Bronchial epithelial cell (primary cell): ENCODE data around the gene PIK3CA. TPM values are rescaled to one million over a fixed set of nuclear protein-coding genes. Genes with fewer than 3 reads are reported as not detected.

Experiments used
- DNase-seq: peaks from one replicate; pipeline ENCODE4 v3.0.0-alpha.2; 2010; ENCODE audit warnings: low read depth
- FAIRE-seq: peaks from 2 replicates; lab custom pipeline; 2011; peaks lifted over from hg19 to GRCh38; lab: Jason Lieb, UNC
- H3K27me3 ChIP-seq: 2 replicates; pipeline ENCODE4 v1.5.1; 2011; ENCODE audit warnings: low read length; ENCODE audit not compliant: control insufficient read depth, insufficient read depth
- H3K36me3 ChIP-seq: 2 replicates; pipeline ENCODE4 v1.5.1; 2011; ENCODE audit warnings: low read length; ENCODE audit not compliant: control insufficient read depth, insufficient read depth
- H3K4me3 ChIP-seq: 2 replicates; pipeline ENCODE4 v1.5.1; 2011; ENCODE audit warnings: mild to moderate bottlenecking, low read depth, low read length, control low read depth
- CTCF ChIP-seq: IDR thresholded peaks from 2 replicates; pipeline ENCODE4 v1.5.1; 2011; ENCODE audit warnings: mild to moderate bottlenecking, moderate library complexity, low read length, control low read depth, inconsistent platforms; ENCODE audit not compliant: insufficient read depth, severe bottlenecking
- total RNA-seq: library from RNA; depleted of rRNA; stranded (reverse); fragments of >200 nt; gene quantifications from 2 replicates; pipeline ENCODE4 v1.2.1, GENCODE V29; 2014

Gene PIK3CA
- total RNA-seq, 1 donor from 2014 or later = 20.3 TPM

- no peak for TF ChIP-seq CTCF
- DNase-seq (no peak), FAIRE-seq (no peak)
- Histone ChIP-seq H3K4me3 (no peak overlapping the region), H3K36me3 (no peaks in the 10 kb centered on the region), H3K27me3 (no peaks in the 10 kb centered on the region)
Measured at GRCh38 chr3:179223548-179223947, 75.4 kb downstream of the PIK3CA start.

DNA sequence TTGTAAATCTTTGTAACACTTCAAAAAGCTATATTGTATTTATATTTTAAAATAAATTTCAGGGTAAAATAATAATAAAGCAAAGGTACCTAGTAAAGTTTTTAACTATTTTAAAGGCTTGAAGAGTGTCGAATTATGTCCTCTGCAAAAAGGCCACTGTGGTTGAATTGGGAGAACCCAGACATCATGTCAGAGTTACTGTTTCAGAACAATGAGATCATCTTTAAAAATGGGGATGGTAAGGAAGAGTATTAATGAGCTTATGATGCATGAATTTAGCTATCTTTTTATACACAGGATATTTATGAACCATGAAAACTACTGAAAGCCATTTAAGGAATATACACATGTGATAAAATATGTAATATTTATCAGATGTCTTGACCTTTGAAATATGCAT, 76.4 kb downstream of the PIK3CA start:
- no peaks in the 10 kb centered on the region for H3K36me3 ChIP-seq
- H3K27me3 ChIP-seq = no peaks in the 10 kb centered on the region
- no peak for DNase-seq
- no peak overlapping the region for H3K4me3 ChIP-seq
- FAIRE-seq = no peak
- TF ChIP-seq CTCF = no peak

- TF ChIP-seq CTCF = no peak
- peak; percentile 80 for DNase-seq
- no peak for FAIRE-seq
- H3K4me3 ChIP-seq = no peak overlapping the region
- H3K36me3 ChIP-seq = peaks cover 2% of the 10 kb centered on the region
- no peaks in the 10 kb centered on the region for H3K27me3 ChIP-seq
Measured at GRCh38 chr3:179227349-179227748, 79.2 kb downstream of the PIK3CA start.

- Histone ChIP-seq H3K36me3 (peaks cover 2% of the 10 kb centered on the region), H3K27me3 (no peaks in the 10 kb centered on the region), H3K4me3 (no peak overlapping the region)
- FAIRE-seq = no peak
- TF ChIP-seq CTCF = no peak
- DNase-seq = no peak
Measured at GRCh38 chr3:179229177-179229576, 81.0 kb downstream of the PIK3CA start.

GRCh38 chr3:179233043-179233442, 84.9 kb downstream of the PIK3CA start:
- Histone ChIP-seq H3K36me3 (peaks cover 2% of the 10 kb centered on the region), H3K4me3 (no peak overlapping the region), H3K27me3 (no peaks in the 10 kb centered on the region)
- FAIRE-seq (no peak), DNase-seq (no peak)
- TF ChIP-seq CTCF = no peak

DNA sequence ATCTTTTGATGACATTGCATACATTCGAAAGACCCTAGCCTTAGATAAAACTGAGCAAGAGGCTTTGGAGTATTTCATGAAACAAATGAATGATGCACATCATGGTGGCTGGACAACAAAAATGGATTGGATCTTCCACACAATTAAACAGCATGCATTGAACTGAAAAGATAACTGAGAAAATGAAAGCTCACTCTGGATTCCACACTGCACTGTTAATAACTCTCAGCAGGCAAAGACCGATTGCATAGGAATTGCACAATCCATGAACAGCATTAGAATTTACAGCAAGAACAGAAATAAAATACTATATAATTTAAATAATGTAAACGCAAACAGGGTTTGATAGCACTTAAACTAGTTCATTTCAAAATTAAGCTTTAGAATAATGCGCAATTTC, 86.0 kb downstream of the PIK3CA start:
- H3K27me3 ChIP-seq = no peaks in the 10 kb centered on the region
- FAIRE-seq (no peak), DNase-seq (no peak)
- no peak for TF ChIP-seq CTCF
- H3K36me3 ChIP-seq = peaks cover 2% of the 10 kb centered on the region
- H3K4me3 ChIP-seq = no peak overlapping the region
